NCI-H1105 treated with DMSO at 0.1 percent for 48 hours (cell line): ENCODE measurements around the gene CCR7.

Experiments
- DNase-seq: peaks from one replicate; lab custom pipeline; 2025; lab: John Stamatoyannopoulos, UW

CCR7 gene

DNA sequence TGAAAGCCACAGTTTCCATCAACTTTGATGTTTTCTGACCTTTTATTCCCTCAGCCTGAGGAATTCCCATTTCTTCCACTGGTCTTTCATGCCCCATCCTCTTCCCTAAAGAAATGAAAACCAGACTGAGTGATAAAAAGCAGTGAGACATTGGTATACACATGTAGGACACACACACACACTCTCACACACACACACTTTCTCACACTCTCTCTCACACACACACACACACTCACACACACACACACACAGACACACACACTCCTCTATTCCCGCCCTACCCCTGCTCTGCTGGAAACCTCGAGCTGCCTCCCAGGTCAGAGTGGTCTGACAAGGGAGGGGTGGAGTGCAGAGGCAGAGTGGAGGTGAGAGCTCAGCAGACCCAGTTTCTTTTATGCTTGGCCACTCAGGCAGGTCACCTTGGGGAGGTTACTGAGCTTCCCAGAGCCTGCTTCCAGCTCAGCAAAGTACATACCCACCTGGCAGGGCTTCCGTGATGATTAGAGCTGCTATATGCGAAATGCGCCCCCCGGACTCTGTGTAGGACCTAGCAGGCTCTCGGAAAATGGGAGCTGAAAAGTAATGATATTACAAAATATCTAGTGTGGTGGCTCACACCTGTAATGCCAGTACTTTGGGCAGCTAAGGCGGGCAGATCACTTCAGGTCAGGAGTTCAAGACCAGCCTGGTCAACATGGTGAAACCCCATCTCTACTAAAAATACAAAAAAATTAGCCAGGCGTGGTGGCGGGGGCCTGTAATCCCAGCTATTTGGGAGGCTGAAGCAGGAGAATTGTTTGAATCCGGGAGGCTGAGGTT is 30.7 kb downstream of the CCR7 start:
- no peak for DNase-seq

DNA sequence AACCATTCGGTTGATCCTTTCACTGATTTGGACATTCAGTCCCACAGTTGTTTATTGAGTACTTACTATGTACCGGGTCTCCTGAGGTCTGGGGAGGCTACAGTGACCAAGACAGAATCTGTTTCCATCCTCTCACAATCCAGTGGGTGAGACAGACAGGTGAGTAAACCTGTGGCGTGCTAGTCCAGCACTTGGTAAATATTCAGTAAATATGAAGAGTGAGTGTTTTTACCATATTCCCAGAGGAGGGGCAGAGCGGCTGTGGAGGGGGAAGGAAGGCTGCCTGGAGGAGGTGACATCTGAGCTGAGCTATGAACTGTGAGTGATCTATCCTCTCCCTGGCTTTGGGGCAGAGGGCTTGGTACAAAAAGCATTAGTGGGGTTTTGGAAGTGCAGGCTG is 31.4 kb downstream of the CCR7 start:
- DNase-seq: no peak

DNA sequence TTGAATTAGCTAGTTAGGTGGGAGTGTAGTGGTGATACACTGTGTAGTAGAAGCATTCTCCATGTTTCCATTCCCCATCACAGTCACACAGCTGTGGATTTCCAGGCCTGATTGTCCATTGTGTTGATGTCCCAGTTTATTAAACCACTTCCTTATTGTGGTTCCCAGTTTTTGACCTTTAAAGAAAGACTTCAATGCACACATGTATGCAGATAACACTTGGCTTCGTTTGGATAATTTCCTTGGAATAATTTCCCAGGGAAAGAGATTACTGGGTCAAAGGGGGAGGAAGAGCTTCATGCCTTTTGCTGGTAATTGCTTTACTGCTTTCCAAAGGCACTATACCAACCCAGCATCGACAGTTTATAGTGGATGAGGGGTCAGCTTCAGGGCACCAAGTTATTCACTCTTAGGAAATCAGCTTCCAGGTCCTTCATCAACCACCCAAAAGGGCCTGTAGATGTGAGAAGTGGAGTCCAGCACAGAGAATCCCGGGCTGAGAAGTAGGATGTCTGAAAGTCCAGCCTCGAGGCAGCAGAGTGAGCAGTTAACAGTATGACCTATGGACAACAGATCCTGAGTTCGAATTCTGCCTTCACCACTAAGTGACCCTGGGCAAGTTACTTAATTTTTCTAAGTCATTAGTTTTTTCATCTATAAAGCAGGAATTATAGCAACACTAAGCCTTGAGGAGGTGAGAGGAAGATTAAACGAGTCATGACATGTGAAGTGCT is 32.6 kb downstream of the CCR7 start:
- DNase-seq: no peak

DNA sequence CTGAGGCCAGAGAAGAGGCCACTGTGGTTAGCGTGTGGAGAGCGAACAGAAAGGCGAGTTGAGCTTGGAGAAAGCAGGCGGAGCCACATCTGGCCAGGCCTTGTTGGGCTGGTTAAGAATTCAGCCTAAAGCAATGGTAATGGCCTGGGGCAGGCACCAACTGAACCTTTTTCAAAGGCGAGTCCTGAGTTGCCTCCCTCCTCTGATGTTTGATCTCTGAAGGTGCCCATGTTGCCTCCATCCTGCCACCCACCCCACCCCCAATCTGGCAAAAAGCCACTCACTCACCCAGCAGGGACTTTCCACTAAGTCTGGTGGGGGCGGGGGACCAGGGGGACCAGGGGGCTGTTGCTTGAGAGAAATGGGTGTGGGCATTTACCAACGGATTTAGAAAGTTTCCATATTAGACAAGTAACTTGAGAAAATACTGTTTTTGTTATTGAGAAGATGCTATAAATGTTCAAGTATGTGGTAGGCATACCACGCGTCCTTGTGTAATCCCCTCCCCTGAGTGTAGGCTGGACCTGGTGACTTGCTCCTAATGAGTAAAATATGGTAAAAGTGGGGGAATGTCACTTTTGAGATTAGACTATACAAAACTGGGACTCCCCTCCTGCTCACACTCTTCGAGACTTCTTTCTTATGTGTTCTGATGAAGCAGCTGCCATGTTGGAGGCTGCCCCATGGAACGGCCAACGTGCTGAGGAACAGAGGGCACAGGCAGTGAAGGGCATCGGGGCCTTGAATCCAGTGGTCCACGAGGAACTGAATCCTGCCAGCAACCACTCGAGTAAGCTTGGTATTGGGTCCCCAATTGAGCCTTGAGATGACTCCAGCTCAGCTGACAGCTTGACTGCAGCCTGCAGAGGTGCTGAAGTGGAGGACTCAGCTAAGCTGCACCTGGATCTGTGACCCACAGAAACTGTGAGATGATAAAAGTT is 34.0 kb downstream of the CCR7 start:
- no peak for DNase-seq

DNA sequence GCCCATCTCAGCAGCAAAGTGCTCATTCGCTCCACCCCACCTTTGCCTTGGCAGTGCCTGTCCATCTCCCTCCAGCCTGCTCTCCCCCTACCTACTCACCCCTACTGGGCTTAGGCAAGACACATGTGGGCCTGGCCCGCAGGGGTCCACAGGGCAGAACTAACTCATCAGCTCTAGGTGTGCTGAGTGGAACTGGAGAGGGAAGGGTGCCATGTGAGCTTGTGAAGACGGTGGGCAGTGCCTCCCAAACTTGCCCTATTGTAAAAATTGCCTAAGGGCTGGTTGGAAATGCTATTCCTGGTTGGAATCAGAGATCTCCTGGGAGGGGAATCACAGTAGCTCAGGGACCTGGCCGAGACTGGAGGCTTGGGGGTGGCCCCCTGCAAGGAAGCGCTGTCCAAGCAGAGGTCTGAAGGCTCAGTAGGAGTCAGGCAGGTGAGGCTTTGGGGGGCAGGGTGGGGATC is 34.7 kb downstream of the CCR7 start:
- no peak for DNase-seq

DNA sequence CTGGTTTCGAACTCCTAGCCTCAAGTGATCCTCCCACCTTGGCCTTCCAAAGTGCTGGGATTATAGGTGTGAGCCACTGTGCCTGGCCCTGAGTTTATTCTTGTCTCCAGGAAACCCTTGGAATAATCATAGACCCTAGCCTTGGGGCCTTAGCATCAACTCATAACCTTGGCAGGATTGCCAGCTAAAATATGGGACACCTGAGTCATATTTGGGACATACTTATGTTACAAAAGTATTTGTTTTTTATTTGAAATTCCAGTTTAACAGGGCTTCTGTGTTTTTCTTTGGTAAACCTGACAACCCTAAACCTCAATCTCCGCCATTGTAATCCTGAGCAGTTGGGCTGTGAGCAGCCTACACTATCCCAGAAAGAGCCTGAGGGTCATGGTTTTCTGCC is 35.3 kb downstream of the CCR7 start:
- DNase-seq: no peak

DNA sequence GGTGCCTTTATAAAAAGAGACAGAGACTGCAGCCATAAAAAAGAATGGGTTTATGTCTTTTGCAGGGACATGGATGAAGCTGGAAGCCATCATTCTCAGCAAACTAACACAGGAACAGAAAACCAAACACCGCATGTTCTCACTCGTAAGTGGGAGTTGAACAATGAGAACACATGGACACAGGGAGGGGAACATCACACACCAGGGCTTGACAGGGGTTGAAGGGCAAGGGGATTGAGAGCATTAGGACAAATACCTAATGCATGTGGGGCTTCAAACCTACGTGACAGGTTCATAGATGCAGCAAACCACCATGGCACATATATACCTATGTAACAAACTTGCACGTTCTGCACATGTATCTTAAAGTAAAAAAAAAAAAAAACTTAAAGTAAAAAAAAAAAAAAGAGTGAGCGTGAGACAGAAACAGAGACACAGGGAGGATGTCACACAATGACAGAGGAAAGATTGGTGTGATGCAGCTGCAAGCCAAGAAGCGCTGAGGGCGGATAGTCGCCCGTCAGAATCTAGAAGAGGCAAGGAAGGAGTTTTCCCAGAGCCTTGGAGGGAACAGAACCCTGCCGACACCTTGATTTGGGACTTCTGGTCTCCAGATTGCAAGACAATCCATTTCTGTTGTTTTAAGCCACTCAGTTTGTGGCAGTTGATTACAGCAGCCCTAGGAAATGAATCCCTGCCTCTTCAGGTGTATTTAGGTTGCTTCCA is 36.4 kb downstream of the CCR7 start:
- DNase-seq: no peak

DNA sequence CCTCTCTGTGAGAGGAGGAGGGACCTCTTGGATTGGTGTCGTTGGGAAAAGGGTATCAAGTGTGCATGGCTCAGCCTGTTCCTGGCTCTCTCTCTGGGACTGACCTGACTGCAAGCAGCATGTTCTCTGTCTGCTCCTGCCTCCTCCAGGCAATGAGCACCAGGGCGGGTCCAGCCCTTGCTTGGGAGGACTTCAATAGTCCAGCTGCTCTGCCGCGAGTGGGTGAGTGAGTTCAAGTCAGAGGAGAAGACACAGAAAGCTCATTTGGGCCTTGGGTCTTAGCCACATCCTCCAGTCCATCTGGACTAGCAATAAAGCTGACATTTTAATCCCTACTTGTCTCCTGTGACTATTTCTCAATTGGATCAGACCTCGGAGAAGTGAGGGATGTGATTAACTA is 38.6 kb downstream of the CCR7 start:
- DNase-seq: no peak

DNA sequence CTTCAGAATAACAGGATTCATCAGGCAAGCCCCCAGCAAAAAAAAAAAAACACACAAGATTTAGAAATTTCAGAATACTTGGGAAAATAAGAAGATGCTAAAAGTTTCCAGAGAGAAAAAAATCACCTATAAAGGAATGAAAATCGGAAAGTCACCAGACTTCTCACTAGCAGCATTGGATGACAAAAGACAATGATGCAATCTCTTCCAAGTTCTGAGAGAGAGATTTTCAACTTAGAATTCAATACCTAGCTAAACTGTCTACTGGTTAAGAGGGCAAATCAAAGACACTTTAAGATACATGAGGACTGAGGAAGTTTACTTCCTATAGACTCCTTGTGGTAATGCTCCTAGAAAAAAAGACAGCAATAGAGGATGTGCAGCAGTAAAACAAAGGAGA is 40.0 kb downstream of the CCR7 start:
- no peak for DNase-seq

DNA sequence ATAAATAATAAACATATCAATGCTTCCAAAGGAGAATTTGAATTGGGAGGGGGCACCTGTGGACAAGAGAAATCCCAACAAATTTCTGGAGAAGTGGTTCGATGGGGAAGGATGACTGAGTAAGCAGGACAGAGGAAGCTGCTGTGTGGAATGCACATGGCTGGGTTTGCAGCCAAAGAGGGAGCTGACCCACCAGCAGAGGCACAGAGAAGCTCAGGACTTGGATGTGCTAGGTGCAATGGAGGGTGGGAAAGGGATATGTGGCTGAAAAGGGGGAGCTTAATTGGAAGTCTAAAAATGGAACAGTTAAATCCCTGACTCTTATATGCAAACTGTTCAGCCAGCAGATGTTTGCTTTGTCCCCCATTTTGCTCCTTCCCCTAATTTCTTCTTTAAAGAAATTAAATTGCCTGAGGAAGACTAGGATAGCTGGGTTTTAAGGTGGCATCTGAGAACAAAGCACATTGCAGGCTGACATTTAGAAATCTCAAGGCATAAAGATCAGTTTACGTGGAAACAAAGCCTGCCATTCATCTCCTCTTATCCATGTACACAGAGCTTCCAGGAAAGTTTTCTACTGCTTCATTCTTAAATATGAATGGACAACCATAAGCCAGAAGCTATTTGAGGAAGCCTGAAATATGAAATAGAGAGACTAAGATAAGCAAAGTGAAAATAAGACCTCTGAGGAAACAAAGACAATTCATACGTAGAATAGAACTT is 40.9 kb downstream of the CCR7 start:
- DNase-seq: no peak

DNA sequence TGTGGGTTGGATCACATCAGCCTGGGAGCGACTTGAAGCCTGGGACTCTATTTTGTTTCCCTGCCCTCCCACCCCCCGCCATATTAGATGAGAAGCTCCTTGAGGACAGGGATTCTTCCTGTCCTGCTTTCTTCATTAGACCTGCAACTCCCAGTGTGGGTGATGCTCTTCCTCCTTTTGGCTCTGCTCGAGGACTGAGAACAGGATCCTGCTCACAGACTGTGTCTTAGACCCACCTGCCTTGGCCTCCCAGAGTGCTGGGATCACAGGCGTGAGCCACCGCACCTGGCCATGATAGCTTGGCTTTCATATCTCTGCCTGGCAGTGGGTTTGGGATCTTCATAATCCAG is 42.3 kb downstream of the CCR7 start:
- no peak for DNase-seq

DNA sequence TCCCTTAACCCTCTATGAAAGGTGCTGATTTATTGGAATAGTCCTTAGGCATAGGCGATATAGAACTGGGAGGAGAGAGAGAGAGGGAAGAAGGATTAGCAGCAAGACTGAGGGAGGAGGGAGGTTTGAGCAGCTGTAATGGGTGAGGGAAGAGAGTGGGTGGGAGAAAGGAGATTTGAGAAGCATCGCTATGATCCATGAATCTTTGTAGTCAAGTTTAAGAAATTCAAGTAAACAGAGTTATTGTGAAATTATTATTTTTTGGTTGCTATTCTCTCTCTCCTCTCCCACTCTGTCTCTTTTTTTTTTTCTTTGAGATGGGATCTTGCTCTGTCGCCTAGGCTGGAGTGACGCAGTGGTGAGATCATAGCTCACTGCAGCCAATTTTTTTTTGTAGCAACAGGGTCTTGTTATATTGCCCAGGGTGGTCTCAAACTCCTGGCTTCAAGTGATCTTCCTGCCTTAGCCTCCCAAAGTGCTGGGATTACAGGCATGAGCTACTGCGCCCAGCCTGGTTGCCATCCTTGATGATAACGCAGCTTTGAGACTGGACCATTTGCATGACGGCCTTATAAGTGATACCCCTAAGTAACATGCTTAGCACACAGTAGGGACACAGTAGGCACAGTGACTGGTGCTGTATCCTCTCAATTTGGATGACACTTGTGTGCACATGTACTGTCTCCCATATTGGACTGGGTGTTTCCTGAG is 42.9 kb downstream of the CCR7 start:
- DNase-seq: no peak

DNA sequence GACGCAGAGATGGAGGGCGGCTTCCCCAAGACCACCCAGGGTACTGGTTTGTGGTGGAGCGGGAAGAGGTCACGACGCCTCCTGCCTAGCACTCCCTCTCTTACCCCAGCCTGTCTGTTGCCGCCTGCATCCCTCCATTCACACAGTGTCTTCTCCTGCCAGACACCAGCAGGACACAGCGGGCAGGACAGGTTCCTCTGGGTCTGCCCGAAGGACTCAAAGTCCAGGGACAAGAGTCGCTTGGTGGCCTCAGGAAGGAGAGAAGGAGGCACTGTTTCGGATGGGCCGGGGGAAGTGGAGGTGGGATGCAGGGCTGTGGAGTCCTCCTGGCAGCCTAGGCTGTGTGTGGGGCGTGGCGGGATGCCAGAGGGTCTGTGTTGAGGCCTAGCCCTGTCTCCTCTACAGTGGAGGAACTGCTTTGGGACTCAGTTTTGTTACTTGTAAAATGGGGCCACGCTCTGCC is 44.2 kb downstream of the CCR7 start:
- no peak for DNase-seq

DNA sequence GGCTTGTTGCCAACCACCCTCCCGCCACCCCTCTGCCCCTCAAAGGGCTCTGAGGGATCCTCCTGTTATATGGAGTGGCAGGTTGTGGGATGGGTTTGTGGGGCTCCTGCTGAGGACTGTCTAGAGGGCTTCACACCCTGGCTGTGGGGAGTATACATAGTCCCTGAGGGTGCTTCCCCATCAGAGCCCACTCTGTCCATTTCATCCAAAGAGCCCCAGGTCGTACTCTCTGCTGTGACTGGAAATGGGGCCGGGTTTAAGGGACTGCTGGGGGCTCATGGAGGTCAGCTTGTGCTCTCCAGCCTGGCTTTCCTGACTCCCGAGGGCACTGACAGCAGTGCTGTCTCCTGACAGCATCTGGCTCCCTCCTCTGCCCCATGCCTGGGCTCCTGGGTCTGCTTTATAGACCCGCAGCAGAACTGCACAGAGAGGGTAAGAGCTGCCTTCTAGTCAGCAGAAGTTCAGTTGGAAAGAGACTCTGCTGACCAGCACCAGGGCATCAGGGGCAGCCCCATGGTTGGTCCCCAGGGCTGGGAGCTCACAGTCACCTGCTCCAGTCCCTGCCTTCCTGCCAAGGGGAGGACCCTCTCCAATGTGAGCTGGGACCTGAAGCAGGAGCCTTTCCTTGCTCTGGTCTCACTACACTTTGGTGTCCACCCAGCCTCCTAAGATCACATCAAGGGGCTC is 46.0 kb downstream of the CCR7 start:
- DNase-seq: no peak

DNA sequence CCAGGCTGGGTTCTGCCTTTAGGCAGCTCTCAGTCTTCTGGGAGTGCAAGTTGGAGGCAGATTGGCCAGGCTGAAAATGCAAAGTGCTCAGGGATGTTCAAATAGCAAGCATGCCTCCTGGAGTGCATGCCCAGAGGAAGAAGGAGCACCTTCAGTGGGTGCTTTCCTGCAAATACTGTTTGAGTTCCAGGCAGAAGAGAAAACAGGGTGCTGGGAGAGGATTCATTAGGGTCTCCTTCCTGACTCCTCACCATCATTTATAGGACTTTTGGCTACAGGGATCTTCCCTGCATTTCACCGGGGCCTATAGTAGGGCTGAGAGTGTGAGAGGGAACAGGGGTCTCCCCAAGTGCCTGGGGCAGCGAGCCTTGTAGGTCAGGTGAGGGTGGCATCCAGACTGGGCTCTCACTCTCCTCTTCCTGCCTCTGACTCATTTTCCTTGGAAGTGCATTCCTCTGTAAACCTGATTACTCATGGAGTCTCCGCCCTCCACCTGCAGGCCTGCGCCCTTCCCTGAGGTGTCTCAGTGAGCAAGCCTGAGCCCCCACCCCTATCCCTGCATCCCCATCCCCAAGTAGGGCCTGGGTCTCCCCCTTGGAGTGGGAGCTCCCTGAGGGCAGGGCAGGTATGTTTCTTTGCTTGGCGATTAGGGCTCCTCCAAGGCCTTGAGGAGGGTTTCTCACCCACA is 46.7 kb downstream of the CCR7 start:
- DNase-seq: no peak

DNA sequence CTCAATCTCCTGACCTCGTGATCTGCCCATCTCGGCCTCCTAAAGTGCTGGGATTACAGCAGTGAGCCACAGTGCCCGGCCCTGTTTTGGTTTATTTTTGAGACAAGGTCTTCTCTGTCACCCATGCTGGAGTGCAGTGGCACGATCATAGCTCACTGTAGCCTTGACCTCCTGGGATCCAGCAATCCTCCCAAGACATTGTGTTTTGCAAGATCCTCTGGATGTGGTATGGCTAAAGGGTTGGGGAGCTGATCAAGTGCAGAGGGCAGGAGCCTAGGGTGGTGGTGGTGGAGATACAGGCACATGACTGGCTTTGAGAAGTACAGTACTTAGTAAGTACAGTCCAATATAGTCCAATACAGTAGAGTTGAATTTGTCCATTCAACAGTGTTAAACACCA is 47.3 kb downstream of the CCR7 start:
- no peak for DNase-seq

DNA sequence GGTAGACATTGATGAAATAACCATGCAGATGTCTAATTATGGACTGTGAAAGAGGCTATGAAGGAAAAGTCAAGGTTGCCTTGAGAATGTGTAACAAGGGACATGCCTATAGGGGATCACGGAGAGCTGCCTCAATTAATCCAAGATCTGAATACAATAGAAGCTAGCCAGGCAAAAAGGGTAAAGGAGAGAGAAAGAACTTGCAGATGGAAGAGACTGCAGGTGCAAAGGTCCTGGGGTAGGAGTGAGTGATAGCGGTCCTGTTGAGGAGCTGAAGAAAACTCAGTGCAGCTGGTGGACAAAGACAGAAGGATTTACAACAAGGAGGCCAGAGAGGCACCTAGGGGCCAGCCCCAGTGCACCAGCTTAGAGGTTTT is 48.0 kb downstream of the CCR7 start:
- no peak for DNase-seq

DNA sequence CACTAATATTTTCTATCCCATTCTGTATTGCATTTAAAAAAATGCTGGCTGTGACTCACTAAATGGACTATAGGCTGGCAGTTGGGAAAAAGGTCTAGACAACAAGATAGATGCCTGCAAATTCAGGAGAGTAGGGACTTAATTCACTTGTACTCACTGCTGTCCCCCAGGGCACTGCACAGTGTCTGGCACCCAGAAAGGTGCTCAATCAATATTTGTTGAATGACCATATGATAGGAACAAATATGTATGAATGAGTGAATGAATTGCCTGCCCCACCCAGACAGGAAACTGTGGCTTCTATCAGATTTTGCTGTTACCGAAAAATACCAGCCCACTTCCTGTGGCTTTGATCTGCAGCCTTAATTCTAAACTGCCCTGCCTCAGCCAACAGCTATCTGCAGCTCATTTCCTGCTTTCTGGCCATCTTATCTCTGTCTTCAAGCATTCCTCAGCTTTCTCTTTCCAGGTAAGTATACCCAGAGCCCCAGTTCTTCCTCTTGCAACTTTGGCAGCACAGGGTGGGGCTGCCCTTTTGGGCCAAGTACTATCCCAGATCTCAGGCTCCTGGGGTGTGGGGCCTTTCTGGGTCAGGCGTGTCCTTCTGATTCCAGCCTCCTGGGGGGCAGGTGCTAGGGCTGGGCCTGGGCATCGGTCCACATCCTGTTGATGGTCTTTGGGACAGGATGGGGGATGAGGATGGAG is 48.5 kb downstream of the CCR7 start:
- DNase-seq: no peak
